ENCODE results near the gene KCNK1.
"Not testable (repeated sequence)": the region's sequence is repeated elsewhere in the genome, so short reads cannot be mapped to it uniquely, and the experiment has no call there.

KCNK1 gene

DNA sequence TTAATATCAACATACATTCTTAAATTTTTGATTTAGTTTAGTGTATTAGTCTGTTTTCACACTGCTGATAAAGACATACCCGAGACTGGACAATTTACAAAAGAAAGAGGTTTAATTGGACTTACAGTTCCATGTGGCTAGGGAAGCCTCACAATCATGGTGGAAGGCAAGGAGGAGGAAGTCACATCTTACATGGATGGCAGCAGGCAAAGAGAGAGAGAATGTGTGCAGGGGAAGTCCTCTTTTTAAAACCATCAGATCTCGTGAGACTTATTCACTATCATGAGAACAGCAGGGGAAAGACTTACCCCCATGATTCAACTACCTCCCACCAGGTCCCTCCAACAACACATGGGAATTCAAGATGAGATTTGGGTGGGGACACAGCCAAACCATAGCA, 56.5 kb downstream of the KCNK1 start:
- DNase-seq: not testable (repeated sequence)

DNA sequence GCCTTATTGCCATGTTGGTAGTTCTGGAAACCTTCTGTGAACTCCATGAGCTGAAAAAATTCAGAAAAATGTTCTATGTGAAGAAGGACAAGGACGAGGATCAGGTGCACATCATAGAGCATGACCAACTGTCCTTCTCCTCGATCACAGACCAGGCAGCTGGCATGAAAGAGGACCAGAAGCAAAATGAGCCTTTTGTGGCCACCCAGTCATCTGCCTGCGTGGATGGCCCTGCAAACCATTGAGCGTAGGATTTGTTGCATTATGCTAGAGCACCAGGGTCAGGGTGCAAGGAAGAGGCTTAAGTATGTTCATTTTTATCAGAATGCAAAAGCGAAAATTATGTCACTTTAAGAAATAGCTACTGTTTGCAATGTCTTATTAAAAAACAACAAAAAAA, 57.4 kb downstream of the KCNK1 start:
- no peak for DNase-seq

DNA sequence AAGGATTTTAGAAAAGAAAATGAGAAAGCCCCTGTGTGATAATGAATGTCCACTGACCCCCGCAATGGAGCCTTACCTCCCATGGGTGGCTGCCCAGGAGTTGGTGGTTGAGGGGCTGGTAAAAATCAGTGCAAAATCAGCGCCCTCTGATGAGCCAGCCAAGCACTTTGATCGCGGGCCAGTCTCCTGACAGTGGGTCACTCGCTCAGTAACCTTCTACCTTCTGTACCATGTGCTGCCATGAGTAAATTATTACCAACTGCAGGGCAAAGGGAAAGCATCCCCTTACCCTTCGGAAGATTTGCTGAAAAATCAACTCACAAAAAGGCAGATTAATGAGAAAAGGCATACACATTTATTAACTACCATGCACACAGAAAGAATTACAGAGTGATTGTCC, 58.8 kb downstream of the KCNK1 start:
- no peak for DNase-seq

DNA sequence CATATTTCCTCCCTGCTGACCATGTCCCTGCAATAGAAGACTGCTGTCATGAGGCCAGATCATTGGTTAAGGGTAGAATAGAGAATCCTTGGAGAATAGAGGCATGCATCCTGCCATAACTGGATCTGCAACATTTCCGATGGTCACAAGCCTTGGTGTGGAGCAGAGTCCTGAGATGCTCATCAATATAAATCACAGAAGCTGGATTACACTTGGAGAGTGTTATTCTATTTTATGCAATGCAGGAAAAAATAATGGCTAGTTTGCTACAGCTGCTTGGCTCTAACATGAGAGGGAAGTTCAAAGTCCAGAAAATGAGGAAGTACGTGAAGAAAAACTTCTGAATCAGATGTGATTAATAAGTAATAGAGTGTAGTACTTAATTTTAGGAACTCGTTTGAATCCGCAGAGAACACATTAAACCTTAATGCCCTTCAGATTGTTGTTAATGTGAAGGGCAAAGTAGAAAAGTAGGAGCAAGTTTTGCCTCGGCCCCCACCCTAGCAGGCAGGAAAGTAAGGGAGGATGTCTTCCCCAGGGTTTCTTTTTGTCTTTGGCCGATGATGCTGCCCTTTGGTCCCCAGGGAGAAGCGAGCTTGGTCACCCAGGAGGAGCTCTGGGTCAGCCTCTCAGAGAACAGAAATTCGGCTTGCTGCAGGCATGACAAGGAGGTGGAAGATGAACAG, 59.5 kb downstream of the KCNK1 start:
- peak in 2 of 4 experiments; percentile 11 to 23 for DNase-seq

DNA sequence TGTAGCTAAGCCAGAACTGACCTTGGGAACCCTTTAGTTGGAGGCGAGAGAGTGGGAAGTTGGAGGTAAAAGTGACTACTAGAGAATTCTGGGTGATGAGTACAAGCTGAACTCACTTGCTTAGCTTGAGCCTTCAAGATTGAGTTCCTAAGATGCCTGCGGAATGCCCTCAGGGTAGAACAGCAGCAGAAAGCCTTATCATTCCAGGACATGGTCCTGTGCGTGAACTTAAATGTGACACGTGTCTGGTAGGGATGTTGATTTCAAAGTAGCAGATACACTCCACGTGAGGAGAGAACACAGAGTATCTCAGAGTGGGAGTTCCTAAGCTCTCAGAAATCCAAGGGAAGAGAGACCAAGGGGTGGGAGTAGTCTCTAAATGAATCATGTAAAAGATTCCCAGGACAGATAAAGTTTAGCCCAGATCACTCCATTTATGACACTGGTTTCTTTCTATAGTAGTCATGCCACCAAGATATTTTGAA, 60.1 kb downstream of the KCNK1 start:
- DNase-seq: no peak

DNA sequence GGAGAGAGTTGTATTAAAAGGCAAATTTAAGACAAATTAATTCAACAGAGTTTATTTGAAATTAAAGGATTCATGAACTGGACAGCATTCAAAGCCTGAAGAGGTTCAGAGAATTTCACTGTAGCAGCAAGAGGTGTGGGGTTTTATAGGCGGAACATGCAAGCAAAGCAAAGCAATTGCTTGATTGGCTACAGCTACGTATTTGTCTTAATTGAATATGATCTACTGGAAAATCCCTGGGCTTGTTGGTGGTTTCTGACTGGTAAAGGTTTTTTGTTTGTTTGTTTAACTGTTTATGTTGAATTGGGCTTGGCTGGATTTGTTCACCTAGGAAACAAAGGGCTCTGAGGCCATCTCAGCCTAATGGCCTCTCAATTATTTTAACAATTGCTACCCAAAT, 61.5 kb downstream of the KCNK1 start:
- DNase-seq: no peak

DNA sequence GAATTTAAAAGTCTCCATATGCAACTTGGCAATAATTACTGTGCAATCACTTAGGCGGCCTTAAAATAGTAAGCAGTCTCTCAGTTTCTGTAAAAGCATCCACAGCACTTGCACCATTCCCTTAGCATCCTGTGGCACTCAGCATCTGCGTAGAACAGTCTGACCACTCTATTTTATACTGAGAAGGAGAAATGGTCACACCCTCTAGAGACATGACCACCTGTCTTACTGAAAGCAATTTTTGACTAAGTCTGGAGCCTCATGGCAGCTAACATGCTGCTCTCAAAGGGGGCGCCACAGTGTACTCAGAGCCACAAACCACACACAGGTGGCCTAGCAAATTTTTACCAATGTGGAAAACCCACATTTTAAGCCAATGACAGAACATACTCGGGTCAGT, 62.0 kb downstream of the KCNK1 start:
- no peak for DNase-seq

DNA sequence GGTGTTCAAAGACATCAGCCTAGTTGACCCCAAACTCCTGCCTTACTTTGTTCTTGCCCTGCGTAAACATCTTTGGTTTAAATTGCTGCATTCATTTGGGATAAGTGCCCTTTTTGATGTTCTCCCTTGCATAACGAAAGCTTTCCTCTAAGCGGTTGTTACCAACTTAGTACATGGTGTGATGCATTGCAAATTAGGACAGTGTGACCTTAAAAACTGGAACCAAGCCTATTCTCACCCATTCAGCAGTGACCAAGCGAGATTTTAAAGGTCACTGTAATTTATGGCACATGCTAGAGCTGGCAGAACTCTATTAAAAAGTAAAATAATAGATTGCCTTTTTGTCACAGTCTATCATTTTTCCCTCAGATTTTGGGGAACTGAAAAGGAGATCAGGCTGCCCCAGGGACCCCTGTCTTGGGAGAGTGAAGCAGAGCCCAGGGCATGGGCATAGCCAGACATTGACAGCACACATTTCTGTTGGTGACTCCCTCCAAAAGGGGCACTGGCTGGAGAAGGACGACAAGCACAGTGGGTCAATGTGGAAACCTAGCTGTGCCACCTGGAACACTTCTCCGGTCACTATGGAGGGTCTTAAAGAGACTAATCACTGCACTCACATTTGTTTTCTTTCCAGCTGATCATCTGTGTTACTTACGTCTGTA, 63.9 kb downstream of the KCNK1 start:
- no peak for DNase-seq

DNA sequence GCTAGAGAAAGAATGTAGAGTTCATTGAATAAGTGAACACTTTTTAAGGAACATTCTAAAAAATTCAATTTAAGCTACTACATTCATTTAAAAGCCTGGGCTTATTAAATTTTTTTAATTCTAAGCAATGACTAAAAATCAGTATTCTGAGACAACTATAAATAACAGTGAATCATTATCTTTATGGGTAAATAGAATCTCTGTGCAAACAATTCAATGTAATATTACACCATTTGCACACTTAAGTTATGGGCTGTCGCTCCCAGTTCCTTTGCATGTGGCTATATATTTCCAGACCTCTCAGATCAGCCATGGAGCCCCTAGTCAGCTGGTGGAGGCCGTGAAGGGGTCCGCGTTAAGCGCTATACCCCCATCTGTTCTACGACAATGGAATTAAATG, 65.1 kb downstream of the KCNK1 start:
- no peak for DNase-seq

DNA sequence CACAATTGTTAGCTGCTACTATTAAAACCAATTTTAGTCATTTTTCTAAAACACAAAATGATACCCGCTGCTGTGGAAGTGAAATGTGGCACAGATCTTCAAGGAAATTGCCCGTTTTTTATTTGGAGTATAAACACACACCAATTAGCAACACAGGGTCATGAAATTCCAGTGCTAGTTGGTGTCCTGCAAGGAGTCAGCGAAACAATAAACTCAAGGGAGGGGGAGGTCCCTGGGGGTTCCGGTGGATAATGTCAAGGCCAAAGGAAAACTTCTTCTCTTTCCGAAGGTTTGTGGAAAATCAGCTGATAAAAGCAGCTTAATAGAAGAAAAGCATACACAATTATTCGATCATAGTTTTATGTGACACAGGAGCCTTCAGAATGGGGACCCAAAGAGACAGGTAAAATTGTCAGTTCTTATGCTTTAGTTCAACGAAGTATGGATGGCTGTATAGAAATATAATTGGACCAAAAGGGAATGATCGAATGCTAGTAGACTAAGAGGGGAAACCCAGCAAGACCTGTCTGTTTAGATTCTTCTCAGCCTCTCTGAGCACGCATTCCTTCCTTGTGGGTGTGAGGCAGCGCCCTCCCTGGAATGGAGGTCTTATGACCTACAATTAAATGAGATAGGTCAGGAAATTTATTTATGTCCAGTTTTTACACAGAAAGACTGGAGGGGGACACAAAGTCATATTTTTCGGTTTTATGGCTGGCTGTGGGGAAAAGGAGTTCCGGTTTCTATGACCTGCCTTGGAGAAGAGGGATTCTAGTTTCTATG, 65.9 kb downstream of the KCNK1 start:
- DNase-seq: no peak

DNA sequence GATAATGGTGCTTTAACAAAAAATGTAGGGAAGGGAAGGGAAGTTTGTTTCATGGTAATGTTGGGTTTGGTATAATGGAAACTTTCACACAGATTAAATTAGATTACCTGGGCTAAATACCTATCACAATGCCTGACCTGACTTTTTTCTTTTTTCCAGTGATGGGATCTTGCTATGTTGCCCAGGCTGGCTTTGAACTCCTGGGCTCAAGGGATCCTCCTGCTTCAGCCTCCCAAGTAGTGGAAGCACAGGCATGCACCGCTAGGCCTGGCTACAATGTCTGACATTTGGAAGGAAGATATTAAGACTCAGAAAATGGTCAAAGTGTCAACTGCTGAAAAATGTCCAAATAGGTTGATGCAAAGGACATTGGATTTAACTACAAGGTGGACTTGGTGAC, 67.4 kb downstream of the KCNK1 start:
- DNase-seq: no peak

DNA sequence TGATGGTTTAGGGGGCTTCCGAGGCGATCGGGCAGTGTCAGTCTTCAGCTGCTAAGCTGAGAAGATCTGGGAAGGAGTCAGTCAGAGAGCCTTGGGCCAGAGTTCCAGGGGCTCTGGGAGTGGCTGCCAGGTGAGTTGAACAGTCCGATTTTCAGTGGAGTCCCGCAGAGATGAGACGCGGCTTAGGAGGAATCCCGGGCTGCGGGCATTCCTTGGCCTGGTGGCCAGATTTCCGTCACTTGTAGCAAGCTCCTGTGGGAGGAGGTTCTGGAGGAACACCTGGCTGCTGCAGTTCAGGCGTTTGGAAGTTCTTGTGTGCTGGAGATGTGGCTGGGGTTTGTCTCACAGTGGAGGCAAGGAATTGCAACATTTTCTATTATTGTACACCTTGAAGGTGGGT, 72.7 kb downstream of the KCNK1 start:
- not testable (repeated sequence) for DNase-seq

DNA sequence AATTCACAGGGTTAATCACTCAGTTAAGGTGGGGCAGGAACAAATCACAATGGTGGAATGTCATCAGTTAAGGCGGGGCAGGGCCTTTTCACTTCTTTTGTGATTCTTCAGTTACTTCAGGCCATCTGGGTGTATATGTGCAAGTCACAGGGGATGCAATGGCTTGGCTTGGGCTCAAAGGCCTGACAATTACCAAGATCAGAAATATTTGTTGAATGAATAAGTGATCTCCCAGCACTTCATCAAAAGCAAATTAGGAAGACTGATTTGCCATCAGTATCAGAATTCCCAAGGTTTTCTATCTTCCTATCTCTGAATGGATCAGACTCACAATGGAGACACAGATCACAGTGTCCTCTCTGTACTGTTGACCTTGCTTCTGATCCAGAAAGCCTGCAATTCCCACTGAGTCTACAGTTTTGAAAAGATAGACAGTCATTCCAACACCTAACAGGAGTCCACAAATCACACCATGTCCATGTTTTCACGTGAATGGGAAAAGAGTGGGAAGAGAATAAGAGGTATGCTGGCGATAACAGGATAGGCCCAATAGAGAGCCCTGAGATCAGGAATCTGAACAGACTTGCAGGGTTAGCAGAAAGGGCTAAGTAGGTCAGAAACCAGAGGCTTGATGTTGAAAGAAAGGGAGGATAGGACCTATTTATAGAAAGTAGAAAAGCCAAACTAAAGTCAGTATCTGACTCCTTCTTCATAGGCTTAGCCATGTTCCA, 75.3 kb downstream of the KCNK1 start:
- no peak for DNase-seq

DNA sequence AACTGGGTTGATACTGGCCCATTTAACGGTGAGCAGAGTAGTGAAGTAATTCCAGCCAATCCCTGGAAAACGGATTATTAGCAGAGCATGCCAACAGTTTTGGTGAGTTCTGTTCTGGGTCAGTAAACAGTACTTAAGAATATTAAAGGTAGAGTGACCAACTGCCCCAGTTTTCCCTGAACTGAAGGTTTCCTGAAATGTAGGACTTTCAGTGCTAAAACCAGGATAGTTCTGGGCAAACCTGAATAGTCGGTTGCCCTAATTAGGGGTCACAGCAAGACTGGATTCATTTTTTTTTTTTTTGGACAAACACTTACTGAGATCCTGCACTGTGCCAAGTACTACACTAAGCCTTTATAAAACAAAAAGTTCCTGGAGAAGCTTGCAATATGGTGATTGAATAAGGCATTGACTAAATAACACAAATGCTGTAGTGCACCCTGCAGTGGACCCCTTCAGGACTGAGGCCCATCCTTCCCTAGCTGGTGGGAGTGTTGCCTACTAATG, 75.9 kb downstream of the KCNK1 start:
- no peak for DNase-seq

DNA sequence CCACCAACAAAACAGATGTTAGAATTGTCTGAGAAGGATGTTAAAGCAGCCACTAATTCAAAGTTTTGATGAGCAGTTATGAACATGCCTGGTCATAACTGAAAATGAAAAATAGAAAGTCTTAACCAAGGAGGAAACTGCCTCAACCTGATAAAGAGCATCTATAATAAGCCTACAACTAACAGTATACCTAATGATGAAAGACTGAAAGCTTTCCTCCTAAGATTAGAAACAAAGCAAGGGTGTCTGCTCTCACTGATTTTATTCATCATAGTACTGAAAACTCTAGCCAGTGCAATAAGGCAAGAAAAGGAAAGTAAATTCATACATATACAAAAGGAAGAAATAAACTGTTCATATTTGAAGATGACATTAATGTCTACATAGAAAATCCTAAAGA, 82.0 kb downstream of the KCNK1 start:
- no peak for DNase-seq

DNA sequence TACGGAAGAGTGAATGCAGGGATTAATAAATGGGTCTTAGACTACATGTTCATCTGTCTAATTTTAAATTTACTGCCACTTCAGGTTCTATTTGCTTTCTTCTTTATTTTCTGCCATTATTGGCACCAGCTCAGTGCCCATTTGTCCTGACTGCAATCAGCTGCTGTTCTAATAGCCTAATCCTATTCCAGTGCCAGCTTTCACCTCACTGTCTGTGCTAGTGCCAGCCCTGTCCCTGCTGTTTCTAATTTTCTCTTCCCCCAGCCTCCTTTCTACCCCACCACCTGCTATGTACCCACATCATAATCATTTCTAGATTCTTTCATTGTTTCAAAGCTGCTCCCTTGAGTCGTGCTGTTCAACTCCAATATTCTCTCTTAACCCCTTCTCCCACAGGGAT, 86.4 kb downstream of the KCNK1 start:
- DNase-seq: no peak

DNA sequence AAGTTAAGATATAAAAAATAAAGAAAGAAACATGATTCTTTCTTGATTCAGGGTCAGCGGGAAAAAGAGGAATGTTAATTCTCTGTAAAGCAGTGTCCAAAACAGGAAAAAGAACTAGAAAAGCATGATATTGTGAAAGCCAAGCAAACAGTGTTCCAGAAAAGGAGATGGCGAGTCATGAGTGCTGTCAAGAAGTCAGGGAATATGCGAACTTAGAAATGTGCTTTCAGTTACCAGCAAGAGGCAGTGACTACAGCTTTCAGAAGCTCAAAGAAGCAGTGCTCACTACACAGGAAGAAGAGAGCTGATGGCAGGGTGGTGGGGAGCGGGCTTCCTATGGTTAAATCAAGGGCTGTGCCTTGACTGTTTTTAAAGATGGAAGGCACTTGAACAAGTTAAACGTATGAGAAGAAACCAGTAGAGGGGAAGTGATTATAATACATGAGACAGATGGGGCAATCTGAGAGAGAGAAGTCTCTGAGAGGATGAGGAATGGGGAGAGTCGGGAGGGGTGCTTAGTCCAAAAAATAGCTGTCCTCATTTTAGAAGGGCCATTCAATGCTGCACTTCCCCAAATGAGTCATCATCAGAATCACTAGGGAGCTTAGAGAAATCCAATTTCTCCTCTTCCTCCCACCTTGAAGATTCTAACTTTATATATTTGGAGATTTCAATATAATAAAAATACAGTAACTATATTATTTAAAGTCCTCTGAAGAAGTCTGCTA, 90.4 kb downstream of the KCNK1 start:
- DNase-seq: no peak

DNA sequence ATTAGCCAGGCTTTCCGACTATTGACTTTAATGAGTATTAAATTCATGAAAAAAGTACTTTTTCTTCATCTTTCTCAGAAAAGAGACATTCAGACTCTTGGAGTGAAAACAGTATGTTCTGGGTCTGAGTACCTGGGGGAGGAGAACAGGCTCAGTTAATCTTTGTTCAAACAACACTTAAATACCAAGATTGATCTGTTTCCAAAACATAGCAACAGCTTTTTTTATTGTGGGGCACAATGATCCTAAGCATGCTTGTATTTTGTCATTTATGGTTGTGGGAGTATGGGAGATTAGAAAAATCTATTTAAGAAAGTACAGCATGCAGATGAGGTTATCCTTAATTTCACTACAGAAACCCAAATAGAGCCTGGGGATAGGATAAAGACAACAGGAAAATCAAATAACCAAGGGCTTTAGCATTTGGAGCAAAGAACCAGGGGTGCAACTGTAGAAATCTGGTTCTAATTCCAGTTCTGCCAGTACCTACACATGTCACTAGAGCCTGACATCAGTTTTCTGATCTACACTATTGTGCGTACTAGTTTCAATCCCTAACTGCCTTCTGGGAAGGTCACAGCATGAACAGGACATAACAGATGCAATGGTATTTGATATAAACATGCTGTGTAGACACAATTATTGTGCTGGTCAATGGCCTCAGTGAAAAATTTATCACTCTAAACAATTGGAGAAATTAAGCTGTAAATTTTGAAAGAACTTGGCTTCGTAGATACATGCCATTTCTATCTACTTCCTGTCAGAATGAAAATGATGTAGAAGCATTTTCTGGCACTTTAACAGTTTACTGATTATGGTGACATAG, 91.2 kb downstream of the KCNK1 start:
- no peak for DNase-seq

DNA sequence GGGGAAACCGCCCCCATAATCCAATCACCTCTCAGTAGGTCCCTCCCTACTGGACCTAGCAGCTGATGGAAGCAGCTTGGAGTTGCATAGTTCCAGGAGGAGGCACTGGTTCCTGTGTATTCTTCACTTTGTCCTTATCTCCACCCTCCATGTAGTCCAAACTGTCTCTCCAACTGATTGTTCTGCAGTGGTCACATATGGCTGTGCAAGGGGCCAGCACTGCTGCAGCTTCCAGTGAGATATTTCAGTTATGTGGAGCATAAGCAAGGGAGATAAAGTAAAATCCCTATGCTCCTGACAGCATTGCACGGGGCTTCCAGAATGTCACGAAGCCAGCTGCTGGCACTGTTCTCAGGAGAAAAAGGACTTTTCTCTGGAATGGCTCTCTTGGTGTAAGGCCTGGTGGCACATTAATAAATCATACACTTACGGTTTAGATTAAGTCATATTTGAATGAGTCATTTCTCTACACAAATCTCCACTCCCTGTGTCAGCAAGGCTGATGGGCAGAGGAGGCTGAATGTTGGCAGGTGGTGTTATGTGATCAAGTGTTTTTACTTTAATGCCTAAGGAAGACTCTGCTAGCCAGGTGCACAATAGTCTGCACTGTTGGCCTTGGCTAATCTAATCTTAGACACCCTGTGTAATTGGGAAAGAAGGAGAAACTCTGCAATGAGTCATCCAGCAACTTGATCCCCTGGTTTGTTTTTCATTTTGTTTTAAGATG, 93.4 kb downstream of the KCNK1 start:
- DNase-seq: no peak
